Kidney glomerular epithelial cell (primary cell): ENCODE results near the gene XPO4.
"Not testable (repeated sequence)": the region's sequence is repeated elsewhere in the genome, so short reads cannot be mapped to it uniquely, and the experiment has no call there.

Source experiments
- DNase-seq: peaks from one replicate; lab custom pipeline; 2025; lab: John Stamatoyannopoulos, UW

The XPO4 gene

DNA sequence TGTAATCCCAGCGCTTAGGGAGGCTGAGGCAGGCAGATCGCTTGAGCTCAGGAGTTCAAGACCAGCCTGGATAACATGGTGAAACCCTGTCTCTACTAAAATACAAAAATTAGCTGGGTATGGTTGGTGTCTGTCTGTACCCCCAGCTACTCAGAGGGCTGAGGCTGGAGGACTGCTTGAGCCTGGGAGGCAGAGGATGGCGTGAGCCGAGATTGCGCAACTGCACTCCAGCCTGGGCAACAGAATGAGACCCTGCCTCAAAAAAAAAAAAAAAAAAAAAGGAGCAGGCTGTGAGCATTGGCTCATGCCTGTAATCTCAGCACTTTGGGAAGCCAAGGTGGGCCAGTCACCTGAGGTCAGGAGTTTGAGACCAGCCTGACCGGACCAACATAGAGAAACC lies 12.0 kb downstream of the XPO4 start:
- not testable (repeated sequence) for DNase-seq

GRCh38 chr13:20882206-20882605 lies 20.3 kb downstream of the XPO4 start:
- peak; percentile 24 for DNase-seq

DNA sequence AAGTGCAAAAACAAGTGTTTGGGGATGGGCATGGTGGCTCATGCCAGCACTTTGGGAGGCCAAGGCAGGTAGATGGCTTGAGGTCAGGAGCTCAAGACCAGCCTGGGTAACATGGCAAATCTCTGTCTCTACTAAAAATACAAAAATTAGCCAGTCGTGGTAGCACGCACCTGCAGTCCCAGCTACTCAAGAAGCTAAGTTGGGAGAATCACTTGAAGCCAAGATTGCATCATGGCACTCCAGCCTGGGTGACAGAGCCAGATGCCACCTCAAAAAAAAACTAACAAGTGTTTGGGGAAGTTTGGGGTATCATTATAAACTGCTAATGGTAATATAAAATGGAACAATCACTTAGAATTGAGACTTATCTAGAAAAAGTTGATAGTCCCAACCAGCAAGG lies 24.6 kb downstream of the XPO4 start:
- no peak for DNase-seq

DNA sequence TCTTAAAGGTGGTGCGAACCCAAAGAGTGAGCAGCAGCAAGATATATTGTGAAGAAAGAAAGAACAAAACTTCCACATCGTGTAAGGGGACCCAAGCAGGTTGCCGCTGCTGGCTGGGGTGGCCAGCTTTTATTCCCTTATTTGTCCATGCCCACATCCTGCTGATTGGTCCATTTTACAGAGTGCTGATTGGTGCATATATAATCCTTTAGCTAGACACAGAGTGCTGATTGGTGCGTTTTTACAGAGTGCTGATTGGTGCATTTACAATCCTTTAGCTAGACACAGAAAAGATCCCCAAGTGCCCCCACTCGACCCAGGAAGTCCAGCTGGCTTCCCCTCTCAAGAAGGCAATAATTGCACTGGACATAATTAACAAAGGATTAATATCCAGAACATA lies 25.7 kb downstream of the XPO4 start:
- not testable (repeated sequence) for DNase-seq

DNA sequence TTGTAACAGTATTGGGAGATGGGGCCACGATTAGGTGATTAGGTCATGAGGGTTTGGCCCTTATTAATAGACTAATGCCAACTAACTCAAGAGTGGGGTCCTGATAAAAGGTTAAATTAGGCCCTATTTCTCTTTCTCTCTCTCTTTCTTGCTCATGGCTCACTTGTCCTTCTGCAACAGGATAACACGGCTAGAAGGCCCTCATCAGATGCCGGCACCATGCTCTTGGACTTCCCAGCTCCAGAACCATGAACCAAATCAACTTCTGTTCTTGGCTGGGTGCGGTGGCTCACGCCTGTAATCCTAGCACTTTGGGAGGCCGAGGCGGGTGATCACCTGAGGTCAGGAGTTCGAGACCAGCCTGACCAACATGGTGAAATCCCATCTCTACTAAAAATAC lies 28.1 kb downstream of the XPO4 start:
- not testable (repeated sequence) for DNase-seq

- DNase-seq = no peak
These were observed 29.2 kb downstream of the XPO4 start for GRCh38 chr13:20873348-20873747.

DNA sequence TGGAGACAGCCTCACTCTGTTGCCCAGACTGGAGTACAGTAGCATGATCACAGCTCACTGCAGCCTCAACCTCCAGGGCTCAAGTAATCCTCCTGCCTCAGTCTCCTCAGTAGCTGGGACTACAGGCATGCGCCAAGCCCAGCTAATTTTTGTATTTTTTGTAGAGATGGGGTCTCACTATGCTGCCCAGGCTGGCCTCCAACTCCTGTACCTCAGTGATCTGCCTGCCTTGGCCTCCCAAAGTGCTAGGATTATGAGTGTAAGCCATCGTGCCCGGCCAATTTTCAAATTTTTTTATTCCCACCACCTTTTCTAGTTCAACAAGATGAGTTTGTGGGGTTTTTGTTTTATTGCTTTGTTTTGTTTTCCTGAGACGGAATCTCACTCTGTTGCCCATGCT lies 31.7 kb downstream of the XPO4 start:
- DNase-seq = no peak

GRCh38 chr13:20869540-20869939 lies 33.0 kb downstream of the XPO4 start:
- DNase-seq = peak; percentile 48

DNA sequence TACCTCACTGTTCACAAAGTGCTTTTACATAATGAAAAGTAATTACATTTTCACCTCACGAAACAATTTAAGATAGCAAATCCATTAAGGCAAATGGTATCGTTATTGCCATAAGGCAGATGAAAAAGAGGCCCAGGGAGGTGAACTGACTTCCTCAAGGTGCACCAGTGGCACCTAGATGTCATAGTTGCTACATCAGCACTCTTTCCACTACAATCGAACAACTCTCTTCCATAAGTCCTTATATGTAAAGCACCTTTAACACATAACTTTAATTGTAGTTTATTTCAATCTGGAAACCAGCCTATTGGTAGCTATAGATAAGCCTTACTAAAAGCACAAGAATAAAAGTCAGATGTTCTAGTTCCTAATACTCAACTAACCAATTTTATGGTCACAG lies 35.1 kb downstream of the XPO4 start:
- DNase-seq = no peak

DNA sequence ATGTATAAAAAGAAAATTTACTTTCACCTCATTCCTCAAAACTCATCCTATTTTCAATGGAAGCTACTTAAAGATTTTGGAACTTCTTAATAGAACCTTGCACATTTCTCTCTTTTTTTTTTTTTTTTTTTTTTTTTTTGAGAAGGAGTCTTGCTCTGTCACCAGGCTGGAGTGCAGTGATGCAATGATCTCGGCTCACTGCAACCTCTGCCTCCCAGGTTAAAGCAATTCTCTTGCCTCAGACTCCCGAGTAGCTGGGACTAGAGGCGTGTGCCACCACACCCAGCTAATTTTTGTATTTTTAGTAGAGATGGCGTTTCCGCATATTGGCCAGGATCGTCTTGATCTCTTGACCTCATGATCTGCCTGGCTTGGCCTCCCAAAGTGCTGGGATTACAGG lies 40.9 kb downstream of the XPO4 start:
- DNase-seq = not testable (repeated sequence)

DNA sequence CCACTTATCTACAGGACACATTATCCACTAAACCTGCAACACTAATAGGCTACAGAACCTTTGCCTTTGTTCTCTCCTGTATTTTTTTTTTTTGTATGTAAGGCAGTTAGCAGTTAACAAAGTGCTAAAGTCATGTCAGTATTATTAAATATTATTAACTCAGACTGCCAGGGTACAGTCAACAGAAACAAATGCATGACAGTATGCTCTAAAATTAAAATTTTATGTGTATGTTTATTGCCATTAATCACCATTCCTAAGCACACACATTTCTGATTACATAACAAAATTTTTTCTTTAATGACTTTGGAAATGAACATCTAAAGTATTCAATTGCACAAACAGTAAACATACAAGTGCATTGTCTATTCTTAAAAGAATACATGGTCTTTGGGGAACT lies 41.7 kb downstream of the XPO4 start:
- DNase-seq = no peak

DNA sequence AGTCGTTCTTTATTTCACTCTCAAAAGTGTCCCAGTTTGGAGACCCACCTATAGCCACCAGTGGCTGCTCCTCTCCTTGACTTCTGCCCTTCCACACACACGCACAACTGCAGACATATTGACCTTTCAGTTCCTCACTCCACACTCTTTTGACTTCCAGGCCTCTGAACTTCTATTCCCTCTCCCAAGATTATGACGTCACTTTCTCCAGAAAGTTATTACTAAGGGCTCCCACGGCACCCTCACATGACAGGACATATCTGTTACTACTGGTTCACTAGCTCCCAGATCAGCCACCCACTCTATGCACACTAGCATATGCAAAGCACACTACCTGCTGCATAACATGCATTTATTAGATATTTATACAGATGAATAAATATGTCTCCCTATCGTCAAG lies 45.9 kb downstream of the XPO4 start:
- DNase-seq = no peak

GRCh38 chr13:20851844-20852402 lies 50.6 kb downstream of the XPO4 start:
- DNase-seq = no peak

DNA sequence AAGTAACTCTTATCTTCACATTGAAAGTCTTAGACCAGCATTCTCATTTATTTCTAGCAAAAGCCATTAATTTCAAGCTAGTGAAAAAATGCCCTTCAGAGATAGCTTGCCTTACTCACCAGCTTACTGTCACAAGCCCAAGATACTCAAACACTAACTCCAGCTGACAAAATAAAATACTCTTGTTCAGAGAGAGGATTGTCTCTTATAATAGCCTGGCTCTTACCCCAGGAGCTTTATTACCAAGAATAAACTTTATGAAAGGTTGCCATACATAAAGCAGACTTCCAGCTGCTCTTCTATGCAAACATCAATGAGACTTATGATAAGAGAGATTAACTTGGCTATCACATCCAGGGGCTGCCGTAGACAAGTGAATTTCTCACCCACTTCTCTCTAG lies 53.6 kb downstream of the XPO4 start:
- no peak for DNase-seq

DNA sequence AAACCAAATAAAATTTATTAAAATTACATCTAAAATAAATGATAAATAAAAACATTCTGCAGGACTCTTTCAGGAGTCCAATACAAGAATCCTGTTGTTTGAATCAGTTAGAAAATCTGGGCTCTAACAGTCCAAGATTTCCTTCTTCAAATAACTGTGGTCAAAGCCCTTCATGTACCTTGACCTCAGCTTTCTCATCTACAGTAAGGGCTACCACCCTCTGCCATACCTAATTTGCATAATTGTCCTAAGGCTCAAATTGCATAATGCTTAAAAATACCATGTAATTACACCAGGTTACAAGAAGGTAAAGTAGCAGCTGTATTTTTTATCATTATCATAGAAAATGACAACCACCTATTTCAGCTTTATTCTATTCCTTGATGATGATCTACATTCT lies 54.3 kb downstream of the XPO4 start:
- DNase-seq = no peak

DNA sequence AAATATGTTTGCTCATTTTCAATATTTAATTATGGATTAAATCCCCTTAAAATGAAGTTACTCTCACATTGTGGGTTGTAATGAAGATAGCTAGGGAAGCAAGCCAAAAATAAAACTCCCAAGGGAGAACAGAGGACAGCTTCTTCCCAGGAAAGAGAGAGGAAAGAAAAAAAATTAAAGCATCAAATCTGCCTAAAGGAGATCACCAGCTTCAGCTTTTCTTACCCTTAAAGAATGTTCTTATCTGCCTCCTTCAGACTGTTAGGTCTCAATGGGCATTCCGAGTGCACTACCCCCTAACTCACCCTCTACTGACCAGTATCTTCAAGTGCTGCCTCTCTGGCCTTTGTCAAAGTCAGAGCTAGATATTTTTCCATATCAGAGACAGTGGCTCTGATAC lies 55.2 kb downstream of the XPO4 start:
- no peak for DNase-seq

DNA sequence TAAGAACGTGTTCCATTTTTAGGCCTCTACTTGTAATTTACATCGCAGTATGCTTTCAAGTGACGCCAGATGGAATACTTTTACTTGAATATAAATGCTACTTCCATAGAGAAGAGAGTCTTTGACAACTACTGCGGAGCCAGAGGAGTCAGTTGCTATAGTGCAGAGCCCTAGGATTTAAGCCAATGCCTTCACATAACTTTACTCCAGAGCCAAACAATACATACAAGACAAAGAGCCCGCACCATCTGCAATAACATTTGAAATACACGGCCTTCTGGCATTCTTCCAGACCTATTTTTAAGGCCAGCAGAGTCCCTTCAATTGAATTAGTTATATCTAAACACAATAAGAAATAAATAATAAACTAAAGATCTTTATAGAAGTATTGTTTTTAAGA lies 59.4 kb downstream of the XPO4 start:
- DNase-seq = no peak

DNA sequence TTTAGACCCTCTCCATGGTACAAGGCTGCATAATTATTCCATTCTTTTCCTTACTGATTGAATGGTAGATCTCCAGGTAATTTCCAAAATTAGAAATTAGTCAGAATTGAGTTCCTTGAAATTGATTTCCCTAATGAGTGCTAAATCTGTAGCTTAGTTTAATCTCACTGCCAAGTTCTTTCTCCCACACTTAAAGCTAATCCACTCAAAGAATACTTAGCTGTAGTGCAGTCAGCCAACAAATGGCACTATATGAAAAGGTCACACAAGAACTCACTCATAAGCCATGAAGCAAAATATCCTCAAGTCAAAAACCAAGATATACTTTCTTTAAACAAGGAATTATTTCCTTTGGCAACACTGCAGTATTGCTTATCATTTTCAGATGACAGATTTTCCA lies 62.0 kb downstream of the XPO4 start:
- no peak for DNase-seq

GRCh38 chr13:20833900-20834679 lies 68.5 kb downstream of the XPO4 start:
- no peak for DNase-seq

DNA sequence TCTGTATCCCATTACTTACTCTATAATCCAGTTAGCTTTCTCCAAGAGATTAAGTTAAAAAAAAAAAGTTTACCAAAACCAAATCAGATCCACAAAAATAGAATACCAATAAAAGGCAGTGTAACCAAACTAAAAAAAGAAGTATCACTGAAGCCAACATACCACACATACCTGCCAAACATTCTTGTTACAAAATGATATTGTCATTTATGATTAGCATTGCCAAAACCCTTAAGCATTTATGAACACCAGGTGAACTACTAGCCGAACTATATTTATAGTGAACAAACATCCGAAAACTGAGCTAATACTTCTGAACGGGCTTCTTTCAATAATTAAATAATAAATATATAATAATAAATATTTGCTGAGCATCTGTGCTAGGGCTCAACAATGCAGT lies 69.7 kb downstream of the XPO4 start:
- no peak for DNase-seq

GRCh38 chr13:20831933-20832332 lies 70.6 kb downstream of the XPO4 start:
- no peak for DNase-seq

- DNase-seq = no peak
These were observed 71.3 kb downstream of the XPO4 start for GRCh38 chr13:20831254-20831653.

- DNase-seq = peak; percentile 45
These were observed 73.8 kb downstream of the XPO4 start for GRCh38 chr13:20828539-20829364.
